H1 (cell line): ENCODE measurements around the gene DUSP1.

Experiments
- CEBPB ChIP-seq: IDR thresholded peaks from 2 replicates; pipeline ENCODE4 v1.6.1; 2012; ENCODE audit warnings: low read depth, low read length
- HDAC2 ChIP-seq, 2 experiments: fragments of 300-600 bp in 1 of 2; sonication (generic) in 1 of 2; IDR thresholded peaks; 2 replicates each; pipeline ENCODE4 v1.6.1; 2011 to 2012; ENCODE audit warnings: low read depth in 2 of 2, low read length in 2 of 2, mild to moderate bottlenecking in 2 of 2, moderate library complexity in 2 of 2, borderline replicate concordance in 1 of 2, inconsistent platforms in 1 of 2
- POLR2AphosphoS5 ChIP-seq: IDR thresholded peaks from 2 replicates; pipeline ENCODE4 v1.6.1; 2011; ENCODE audit warnings: low read depth, low read length
- TF ChIP-seq, protein P1 (sequence below): IDR thresholded peaks from 2 replicates; pipeline ENCODE4 v1.6.1; 2012; ENCODE audit warnings: inconsistent platforms

DNA sequence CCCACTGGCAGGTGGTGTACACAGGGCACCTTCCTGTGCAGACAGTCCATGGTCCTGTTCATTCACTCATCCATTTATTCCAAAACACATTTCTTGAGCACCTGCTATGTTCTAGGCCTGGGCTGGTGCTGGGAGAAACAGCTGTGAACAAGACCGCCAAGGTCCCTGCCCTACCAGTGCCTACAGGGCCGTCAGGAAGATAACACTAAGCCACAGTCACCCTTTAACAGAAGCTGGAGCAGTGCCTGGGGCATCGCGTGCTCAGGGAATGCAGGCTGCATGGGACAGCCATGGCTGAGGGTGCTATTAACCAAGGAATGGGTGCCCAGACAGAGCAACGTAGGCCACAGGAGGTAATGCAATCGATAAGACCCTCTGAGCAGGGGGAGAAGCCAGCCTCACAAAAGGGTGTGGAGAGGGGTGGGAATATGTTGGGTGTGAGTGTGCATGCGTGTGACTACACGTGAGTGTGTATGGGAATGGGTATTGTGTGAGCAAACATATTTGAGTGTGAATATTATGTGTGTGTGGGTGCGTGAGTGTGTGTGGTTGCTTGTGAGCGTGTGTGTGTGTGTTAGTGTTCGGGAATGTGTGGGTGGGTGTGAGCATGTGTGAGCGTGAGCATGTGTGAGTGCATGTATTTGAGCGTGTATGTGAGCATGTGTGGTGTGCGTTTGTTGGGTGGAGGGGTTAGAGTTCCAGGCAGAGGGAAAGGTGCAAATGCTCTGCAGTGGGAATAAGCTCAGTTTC lies 19.1 kb downstream of the DUSP1 start:
- TF ChIP-seq HDAC2 (IDR thresholded peaks at IDR 0.05; ENCODE audit: borderline replicate concordance in 1 of 2, low read depth in 2 of 2, low read length in 2 of 2) (no peak), CEBPB (no peak), POLR2AphosphoS5 (no peak)
- TF ChIP-seq, protein P1, sequence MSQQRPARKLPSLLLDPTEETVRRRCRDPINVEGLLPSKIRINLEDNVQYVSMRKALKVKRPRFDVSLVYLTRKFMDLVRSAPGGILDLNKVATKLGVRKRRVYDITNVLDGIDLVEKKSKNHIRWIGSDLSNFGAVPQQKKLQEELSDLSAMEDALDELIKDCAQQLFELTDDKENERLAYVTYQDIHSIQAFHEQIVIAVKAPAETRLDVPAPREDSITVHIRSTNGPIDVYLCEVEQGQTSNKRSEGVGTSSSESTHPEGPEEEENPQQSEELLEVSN: no peak
